ENCODE measurements around the gene LPIN2. TPM values are rescaled to one million over a fixed set of nuclear protein-coding genes. Genes with fewer than 3 reads are reported as not detected.

LPIN2 gene
- total and polyA plus RNA-seq, 2 of the 13 experiments (the other 11 are each of a cell fraction or from before 2014, with no cell fraction given) = 46.0 to 119 TPM

DNA sequence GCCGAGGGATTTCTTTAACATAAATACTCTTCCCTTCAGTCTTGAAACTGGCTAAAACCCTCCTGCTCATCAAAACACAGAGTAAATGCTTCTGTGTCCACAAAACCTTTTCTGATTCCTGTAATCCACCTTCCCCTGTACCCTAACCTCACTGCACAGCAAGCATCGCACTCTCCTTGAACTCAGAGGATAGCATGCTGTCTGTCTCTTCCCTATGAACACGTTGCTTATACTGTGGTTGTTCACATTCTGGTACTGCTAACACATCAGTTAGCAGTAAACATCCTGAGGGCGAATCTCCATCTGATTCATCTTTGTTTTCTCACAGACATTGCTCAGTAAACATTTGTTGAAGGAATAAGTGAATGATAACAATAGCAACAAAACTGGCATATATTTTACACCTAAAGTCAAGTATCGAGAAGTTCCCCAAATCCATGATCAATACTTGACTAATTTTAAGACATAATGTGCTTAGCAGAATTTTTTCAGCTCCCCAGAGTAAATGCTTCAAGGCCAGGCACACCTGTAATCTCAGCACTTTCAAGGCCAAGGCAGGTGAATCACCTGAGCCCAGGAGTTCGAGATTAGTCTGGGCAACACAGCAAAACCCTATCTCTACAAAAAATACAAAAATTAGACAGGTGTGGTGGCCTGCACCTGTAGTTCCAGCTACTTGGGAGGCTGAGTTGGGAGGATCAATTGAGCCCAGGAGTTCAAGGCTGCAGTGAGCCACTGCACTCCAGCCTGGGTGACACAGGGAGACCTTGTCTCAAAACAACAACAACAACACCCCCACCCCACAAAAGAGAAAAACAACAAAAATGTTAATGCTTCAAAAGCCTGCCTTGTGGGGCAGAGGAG, 45.6 kb upstream of the LPIN2 start (continued):
- TF ChIP-seq, protein P1, sequence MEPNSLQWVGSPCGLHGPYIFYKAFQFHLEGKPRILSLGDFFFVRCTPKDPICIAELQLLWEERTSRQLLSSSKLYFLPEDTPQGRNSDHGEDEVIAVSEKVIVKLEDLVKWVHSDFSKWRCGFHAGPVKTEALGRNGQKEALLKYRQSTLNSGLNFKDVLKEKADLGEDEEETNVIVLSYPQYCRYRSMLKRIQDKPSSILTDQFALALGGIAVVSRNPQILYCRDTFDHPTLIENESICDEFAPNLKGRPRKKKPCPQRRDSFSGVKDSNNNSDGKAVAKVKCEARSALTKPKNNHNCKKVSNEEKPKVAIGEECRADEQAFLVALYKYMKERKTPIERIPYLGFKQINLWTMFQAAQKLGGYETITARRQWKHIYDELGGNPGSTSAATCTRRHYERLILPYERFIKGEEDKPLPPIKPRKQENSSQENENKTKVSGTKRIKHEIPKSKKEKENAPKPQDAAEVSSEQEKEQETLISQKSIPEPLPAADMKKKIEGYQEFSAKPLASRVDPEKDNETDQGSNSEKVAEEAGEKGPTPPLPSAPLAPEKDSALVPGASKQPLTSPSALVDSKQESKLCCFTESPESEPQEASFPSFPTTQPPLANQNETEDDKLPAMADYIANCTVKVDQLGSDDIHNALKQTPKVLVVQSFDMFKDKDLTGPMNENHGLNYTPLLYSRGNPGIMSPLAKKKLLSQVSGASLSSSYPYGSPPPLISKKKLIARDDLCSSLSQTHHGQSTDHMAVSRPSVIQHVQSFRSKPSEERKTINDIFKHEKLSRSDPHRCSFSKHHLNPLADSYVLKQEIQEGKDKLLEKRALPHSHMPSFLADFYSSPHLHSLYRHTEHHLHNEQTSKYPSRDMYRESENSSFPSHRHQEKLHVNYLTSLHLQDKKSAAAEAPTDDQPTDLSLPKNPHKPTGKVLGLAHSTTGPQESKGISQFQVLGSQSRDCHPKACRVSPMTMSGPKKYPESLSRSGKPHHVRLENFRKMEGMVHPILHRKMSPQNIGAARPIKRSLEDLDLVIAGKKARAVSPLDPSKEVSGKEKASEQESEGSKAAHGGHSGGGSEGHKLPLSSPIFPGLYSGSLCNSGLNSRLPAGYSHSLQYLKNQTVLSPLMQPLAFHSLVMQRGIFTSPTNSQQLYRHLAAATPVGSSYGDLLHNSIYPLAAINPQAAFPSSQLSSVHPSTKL (CRISPR knock-in tag; IDR thresholded peaks at IDR 0.05) = peak; percentile 91
- no peak for TF ChIP-seq NFYB (CRISPR knock-in tag; IDR thresholded peaks at IDR 0.05)
- TF ChIP-seq, protein P2, sequence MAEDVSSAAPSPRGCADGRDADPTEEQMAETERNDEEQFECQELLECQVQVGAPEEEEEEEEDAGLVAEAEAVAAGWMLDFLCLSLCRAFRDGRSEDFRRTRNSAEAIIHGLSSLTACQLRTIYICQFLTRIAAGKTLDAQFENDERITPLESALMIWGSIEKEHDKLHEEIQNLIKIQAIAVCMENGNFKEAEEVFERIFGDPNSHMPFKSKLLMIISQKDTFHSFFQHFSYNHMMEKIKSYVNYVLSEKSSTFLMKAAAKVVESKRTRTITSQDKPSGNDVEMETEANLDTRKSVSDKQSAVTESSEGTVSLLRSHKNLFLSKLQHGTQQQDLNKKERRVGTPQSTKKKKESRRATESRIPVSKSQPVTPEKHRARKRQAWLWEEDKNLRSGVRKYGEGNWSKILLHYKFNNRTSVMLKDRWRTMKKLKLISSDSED (CRISPR knock-in tag; IDR thresholded peaks at IDR 0.05) = no peak
- no peak for TF ChIP-seq ZFAT (CRISPR knock-in tag; conservative IDR thresholded peaks at IDR 0.05)
- TF ChIP-seq, protein P3, sequence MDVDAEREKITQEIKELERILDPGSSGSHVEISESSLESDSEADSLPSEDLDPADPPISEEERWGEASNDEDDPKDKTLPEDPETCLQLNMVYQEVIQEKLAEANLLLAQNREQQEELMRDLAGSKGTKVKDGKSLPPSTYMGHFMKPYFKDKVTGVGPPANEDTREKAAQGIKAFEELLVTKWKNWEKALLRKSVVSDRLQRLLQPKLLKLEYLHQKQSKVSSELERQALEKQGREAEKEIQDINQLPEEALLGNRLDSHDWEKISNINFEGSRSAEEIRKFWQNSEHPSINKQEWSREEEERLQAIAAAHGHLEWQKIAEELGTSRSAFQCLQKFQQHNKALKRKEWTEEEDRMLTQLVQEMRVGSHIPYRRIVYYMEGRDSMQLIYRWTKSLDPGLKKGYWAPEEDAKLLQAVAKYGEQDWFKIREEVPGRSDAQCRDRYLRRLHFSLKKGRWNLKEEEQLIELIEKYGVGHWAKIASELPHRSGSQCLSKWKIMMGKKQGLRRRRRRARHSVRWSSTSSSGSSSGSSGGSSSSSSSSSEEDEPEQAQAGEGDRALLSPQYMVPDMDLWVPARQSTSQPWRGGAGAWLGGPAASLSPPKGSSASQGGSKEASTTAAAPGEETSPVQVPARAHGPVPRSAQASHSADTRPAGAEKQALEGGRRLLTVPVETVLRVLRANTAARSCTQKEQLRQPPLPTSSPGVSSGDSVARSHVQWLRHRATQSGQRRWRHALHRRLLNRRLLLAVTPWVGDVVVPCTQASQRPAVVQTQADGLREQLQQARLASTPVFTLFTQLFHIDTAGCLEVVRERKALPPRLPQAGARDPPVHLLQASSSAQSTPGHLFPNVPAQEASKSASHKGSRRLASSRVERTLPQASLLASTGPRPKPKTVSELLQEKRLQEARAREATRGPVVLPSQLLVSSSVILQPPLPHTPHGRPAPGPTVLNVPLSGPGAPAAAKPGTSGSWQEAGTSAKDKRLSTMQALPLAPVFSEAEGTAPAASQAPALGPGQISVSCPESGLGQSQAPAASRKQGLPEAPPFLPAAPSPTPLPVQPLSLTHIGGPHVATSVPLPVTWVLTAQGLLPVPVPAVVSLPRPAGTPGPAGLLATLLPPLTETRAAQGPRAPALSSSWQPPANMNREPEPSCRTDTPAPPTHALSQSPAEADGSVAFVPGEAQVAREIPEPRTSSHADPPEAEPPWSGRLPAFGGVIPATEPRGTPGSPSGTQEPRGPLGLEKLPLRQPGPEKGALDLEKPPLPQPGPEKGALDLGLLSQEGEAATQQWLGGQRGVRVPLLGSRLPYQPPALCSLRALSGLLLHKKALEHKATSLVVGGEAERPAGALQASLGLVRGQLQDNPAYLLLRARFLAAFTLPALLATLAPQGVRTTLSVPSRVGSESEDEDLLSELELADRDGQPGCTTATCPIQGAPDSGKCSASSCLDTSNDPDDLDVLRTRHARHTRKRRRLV (CRISPR knock-in tag; IDR thresholded peaks at IDR 0.05) = no peak
- TF ChIP-seq ZNF724P (CRISPR knock-in tag; IDR thresholded peaks at IDR 0.05; ENCODE audit: borderline replicate concordance) = no peak
- no peak for TF ChIP-seq ZNF350 (CRISPR knock-in tag; IDR thresholded peaks at IDR 0.05; ENCODE audit: borderline replicate concordance, low read depth)
- TF ChIP-seq ZNF24 (IDR thresholded peaks at IDR 0.05) = peak; percentile 27; the same call in 1 of the 2 replicates
- TF ChIP-seq ZNF205 (CRISPR knock-in tag; IDR thresholded peaks at IDR 0.05) = no peak
- TF ChIP-seq, protein P4, sequence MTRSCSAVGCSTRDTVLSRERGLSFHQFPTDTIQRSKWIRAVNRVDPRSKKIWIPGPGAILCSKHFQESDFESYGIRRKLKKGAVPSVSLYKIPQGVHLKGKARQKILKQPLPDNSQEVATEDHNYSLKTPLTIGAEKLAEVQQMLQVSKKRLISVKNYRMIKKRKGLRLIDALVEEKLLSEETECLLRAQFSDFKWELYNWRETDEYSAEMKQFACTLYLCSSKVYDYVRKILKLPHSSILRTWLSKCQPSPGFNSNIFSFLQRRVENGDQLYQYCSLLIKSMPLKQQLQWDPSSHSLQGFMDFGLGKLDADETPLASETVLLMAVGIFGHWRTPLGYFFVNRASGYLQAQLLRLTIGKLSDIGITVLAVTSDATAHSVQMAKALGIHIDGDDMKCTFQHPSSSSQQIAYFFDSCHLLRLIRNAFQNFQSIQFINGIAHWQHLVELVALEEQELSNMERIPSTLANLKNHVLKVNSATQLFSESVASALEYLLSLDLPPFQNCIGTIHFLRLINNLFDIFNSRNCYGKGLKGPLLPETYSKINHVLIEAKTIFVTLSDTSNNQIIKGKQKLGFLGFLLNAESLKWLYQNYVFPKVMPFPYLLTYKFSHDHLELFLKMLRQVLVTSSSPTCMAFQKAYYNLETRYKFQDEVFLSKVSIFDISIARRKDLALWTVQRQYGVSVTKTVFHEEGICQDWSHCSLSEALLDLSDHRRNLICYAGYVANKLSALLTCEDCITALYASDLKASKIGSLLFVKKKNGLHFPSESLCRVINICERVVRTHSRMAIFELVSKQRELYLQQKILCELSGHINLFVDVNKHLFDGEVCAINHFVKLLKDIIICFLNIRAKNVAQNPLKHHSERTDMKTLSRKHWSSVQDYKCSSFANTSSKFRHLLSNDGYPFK (CRISPR knock-in tag; IDR thresholded peaks at IDR 0.05; ENCODE audit: borderline replicate concordance) = no peak
- TF ChIP-seq TSC22D2 (CRISPR knock-in tag; IDR thresholded peaks at IDR 0.05; ENCODE audit: borderline replicate concordance) = no peak
- no peak for TF ChIP-seq ZNF562 (CRISPR knock-in tag; IDR thresholded peaks at IDR 0.05; ENCODE audit: borderline replicate concordance)
- no peak for TF ChIP-seq RFX5 (IDR thresholded peaks at IDR 0.05; ENCODE audit: low read depth, low read length)
- no peak; the same call in 1 of the 2 replicates for TF ChIP-seq DNMT3B (CRISPR knock-in tag; conservative IDR thresholded peaks at IDR 0.05)
- no peak for TF ChIP-seq PHF5A (CRISPR knock-in tag; IDR thresholded peaks at IDR 0.05; ENCODE audit: low read depth, unreplicated experiment)
- TF ChIP-seq ZBTB7B (CRISPR knock-in tag; IDR thresholded peaks at IDR 0.05) = 0 out of 2 replicates have a peak, but pooled peaks have one; percentile 14

Data from HepG2 (cell line).